ENCODE measurements around the gene NRARP.
"Not testable (repeated sequence)": the region's sequence is repeated elsewhere in the genome, so short reads cannot be mapped to it uniquely, and the experiment has no call there.

Gene NRARP

GRCh38 chr9:137275588-137276472 is 26.2 kb downstream of the NRARP start:
- DNase-seq = no peak

DNA sequence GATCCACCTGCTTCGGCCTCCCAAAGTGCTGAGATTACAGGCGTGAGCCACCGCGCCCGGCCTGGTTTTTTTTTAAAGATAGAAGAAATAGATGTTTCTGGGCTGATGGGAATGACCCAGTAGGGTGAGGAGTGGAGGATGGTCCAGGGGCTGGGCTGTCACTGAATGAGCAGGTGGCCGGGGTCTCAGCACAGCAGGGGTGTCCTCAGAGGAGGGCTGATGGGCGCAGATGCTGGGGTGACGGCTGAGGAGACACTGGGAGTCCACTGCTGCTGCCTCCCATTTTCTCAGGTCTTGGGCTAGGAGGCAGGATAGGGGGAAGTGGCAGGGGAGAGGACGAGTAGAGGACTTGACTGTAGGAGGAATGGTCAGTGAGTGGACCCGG is 26.9 kb downstream of the NRARP start:
- no peak for DNase-seq

DNA sequence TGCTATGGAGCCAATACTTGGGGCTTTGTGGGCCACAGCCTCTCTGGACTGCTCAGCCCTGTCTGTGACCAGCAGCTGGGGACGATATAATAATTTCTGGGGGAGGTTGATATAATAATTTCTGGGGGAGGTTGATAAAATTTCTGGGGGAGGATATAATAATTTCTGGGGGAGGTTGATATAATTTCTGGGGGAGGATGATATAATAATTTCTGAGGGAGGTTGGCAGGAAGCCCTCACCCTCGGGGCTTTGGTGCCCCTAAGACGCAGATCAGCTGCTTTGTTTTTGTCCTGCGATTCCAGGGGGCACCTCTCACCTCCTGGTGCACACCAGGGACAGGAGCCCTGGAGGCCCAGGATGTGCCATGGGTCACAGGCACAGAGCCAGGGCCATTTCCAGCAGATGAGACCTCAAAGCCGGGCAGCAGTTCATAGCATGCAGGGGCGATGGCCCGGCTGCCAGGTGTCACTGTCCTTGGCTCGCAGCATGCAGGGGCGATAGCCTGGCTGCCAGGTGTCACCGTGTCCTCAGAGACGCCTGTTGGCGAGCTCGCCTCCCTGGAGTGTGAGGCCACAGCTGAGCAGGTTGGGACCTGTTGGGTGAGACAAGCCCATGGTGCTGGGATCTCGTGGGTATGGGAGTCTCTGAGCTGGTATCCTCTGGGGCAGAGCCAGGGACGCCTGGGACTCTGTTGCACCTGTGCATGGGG is 28.3 kb downstream of the NRARP start:
- DNase-seq = no peak

GRCh38 chr9:137273095-137273490 is 29.0 kb downstream of the NRARP start:
- DNase-seq = no peak

DNA sequence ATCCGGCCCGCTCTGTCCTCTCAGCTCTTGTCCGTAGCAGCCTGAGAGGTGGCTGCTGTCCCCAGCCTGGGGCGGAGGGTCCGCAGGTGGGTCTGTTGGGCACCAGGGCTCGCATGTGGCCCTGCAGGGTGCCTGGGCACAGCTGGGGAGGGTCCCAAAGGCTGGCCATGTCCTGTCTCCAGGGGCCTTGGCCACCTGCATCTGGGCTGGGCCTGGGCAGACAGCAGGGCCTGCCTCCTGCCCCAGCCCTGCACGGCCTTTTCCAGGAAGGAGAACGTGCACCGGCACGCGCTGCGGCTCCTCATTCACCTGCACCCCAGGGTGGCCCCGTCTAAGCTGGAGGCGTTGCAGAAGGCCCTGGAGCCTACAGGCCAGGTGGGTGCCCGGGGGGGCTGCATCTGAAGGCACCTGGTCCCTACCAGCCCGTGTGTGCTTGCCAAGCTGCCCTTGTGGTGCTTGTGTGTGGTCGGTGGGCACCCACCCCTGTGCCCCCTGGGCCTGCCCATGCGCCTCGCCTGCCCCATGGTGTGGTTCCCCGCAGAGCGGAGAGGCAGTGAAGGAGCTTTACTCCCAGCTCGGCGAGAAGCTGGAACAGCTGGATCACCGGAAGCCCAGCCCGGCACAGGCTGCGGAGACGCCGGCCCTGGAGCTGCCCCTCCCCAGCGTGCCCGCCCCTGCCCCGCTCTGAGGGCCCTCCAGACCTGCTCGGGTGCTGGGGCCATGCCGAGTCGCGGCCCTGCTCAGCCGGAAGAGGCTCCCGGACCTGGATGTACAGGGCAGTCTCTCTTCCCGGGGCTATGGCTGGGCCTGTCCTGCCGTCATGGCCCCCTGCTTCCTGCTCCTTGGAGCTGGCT is 29.6 kb downstream of the NRARP start:
- DNase-seq = no peak

DNA sequence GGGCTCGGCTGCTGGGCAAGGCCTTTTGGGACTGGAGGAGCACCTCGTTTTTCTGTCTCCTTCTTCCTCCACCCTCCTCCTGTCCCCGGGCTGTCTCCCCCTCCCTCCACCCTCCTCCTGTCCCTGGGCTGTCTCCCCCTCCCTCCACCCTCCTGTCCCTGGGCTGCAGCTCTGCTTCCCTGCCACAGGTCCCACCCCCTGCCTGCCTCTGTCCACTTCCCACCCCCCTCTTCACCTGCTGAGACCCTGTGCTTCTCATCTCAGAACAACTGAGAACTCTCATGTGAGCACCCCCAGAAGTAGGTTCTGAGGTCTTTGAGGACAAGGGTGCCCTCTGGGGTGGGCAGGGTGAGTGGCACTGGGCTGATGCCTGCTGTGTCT is 30.4 kb downstream of the NRARP start:
- DNase-seq = no peak

DNA sequence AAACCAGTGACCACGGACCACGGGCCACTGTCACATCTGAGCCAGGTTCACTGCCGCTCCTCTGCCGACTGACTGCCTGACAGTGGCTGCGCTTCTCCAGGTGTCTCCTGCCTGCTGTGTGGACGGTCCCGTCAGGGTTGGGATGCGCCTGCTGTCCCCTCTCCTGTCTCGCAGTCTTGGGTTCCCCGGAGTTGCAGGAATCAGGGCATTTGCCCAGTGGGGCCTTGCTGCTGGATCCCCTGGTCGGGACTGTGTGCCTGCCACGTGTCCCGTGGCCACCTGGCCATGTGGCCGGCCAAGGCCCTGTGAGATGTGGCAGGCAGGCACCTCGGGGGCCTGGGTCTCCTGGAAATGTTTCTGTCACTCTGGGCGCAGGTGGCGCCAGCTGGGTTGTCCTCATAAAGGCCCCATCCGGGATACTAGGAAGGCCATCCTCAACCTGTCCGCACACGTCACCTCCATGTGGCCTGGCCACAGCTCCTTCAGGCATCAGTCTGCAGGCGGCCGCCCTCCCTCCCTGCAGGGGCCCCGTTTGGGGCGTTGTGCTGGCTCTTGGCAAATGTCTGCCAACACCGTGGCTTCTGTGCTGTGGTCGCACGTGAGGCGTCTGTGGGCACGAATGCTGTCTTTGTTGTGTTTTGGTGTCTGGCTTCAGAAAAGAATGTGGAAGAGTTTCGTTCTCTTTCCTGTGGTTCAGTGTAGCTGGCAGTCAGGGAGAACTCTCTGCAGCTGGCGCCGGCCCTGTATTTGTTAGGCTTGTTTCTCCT is 31.0 kb downstream of the NRARP start:
- peak; percentile 58 for DNase-seq

- DNase-seq = no peak
These were observed 32.8 kb downstream of the NRARP start for GRCh38 chr9:137269231-137269772.

- DNase-seq = no peak
These were observed 33.4 kb downstream of the NRARP start for GRCh38 chr9:137268538-137269201.

- DNase-seq = peak; percentile 68
These were observed 34.1 kb downstream of the NRARP start for GRCh38 chr9:137267933-137268355.

GRCh38 chr9:137266585-137267453 is 35.3 kb downstream of the NRARP start:
- DNase-seq = no peak

DNA sequence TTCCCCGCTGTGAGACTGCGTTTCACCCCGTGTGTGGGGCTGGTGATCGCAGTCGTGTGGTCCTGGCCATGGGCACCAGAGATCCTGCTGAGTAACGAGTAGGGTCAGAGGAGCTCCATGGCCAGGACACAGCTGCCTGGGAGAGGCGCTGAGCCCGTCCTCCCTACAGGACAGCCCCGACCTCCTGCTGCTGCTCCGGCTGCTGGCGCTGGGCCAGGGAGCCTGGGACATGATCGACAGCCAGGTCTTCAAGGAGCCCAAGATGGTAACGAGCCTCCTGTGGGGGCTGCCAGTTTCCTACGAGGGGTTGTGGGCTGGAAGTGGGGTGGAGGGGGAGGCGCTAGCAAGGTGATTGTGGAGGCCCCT is 35.9 kb downstream of the NRARP start:
- no peak for DNase-seq

- no peak for DNase-seq
These were observed 36.4 kb downstream of the NRARP start for GRCh38 chr9:137265496-137266161.

DNA sequence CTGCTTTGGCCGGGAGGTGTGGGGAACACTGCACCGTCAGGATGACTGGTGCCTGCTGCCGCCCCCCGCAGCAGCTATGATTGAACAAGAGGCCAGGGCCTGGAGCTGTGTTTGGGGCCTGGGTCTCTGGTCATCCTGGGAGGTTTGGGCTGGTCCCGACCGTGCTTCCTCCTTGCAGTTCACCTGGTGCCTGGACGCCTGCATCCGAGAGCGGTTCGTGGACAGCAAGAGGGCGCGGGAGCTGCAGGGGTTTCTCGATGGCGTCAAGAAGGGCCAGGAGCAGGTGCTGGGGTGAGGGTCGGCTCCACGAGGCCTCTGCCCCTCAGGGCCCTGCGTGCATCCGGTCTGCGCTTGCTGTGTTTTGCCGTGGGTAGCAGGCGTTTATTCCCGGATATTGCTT is 38.0 kb downstream of the NRARP start:
- no peak for DNase-seq

DNA sequence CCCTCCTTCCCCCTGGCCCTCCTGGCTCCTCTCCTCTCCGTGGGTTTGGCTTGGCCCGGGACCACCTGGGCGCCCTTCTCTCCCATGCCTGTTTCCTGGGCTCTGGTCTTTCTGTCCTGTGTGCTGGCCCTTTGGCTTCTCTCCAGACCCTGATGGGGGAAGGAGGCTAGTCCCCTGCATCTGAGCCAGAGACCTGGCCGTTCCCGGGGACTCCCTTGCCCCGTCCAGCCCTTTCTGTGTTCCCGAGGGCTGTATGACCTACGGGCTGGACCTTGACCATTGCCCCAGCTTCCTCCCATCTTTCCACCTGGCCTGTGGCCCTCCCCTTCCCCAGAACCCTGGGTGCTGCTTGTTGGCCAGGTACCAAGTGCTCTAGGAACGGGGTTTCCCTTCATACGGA is 38.6 kb downstream of the NRARP start:
- no peak for DNase-seq

- DNase-seq = no peak
These were observed 39.2 kb downstream of the NRARP start for GRCh38 chr9:137262909-137263285.

DNA sequence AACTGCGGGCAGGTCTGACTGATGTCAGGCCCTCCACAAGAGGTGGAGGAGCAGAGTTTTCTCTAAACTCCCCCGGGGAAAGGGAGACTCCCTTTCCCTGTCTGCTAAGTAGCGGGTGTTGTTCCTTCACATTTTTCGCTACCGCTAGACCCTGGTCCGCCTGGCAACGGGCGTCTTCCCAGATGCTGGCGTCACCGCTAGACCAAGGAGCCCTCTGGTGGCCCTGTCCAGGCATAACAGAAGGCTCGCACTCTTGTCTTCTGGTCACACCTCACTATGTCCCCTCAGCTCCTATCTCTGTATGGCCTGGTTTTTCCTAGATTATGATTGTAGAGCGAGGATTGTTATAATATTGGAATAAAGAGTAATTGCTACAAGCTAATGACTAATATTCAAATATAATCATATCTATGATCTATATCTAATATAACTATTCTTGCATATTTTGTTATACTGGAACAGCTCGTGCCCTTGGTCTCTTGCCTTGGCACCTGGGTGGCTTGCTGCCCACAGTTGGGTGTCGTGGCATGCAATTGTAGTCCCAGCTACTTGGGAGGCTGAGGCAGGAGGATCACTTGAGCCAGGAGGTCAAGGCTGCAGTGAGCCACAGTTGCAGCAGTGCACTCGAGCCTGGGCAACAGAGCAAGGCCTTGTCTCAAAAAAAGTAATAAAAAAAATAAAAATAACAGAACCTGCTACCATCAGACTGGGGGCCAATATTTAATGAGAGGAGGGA is 39.7 kb downstream of the NRARP start:
- not testable (repeated sequence) for DNase-seq

DNA sequence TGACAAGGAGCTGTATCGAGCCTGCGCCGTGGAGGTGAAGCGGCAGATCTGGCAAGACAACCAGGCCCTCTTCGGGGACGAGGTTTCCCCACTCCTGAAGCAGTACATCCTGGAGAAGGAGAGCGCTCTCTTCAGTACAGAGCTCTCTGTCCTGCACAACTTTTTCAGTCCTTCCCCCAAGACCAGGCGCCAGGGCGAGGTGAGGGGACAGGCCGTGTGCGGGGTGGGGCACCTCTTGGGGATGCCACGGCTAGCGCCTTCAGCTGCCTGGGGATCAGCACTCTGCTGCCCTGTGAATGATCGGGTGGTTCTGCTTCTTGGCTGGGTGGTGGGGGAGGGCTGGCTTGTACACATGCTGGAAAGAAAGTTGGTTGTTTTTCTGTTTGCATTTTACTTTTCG is 45.2 kb downstream of the NRARP start:
- DNase-seq = no peak

- no peak for DNase-seq
These were observed 45.7 kb downstream of the NRARP start for GRCh38 chr9:137256362-137256761.
